ENCODE data around the gene POLDIP2.

POLDIP2 gene

DNA sequence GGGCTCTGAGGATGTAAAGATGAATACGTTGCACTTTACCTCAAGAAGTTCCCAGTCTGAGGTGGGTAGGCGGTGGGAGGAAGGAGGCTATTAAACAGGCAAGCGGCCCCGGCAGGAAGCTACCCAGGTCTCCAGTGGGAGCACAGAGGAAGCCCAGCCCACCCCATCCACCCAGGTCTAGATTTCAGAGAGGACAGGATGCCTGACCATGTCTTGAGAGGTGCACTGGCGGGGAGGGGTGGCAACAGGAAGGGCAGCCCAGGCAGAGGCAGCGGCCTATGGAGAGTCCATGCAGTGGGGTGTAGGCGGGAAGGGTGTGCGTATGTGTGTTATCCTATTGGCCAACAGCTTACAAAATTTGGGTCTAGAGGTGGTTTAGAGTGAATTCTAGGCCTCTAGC is 28.1 kb upstream of the POLDIP2 start:
- H3K79me1 ChIP-seq (ENCODE audit: low read length), result no peaks in the 10 kb centered on the region
- WGBS (ENCODE audit: extremely low coverage, insufficient coverage, insufficient read length), result no CpG with 5 or more reads among the region's 8 CpGs

DNA sequence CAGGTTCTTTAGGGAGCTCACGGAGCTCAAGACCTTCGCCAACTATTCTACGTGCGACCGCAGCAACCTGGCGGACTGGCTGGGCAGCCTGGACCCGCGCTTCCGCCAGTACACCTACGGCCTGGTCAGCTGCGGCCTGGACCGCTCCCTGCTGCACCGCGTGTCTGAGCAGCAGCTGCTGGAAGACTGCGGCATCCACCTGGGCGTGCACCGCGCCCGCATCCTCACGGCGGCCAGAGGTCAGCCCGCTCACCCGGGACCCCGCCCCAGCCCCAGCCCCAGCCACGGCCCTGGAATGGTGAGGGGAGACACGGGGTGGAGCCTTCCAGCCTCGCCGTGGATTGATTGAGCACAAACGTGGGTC is 27.7 kb upstream of the POLDIP2 start:
- no peak overlapping the region for H4K12ac ChIP-seq (ENCODE audit: low read depth, low read length)
- no peak overlapping the region for H2BK12ac ChIP-seq (ENCODE audit: low read length)
- no peak overlapping the region for H3K4ac ChIP-seq (ENCODE audit: low read depth, low read length)
- no peaks in the 10 kb centered on the region for H3K79me1 ChIP-seq (ENCODE audit: low read length)
- DNase-seq, result peak; percentile 82 to 84
- H4K8ac ChIP-seq (ENCODE audit: low read depth, low read length), result no peak overlapping the region
- no peak overlapping the region for H2BK5ac ChIP-seq (ENCODE audit: low read depth, low read length, poor library complexity)
- H3K79me2 ChIP-seq (ENCODE audit: control insufficient read depth, insufficient read depth, low read length, poor library complexity), result no peaks in the 10 kb centered on the region
- H2AFZ ChIP-seq (ENCODE audit: insufficient read depth, low read length, poor library complexity), result no peak overlapping the region
- H3K27me3 ChIP-seq (ENCODE audit: insufficient read depth, low read length), result peaks cover 21% of the 10 kb centered on the region
- H3K4me3 ChIP-seq (ENCODE audit: low read depth, low read length), result peak overlapping the region; percentile 15
- no peak overlapping the region for H3K9ac ChIP-seq (ENCODE audit: low read length)
- no peak overlapping the region for H2AK5ac ChIP-seq (ENCODE audit: low read length)
- no peak overlapping the region for H3K27ac ChIP-seq (ENCODE audit: low read depth, low read length)
- H3K36me3 ChIP-seq (ENCODE audit: control insufficient read depth in 1 of 2, insufficient read depth in 2 of 2, low read length in 2 of 2), result no peaks in the 10 kb centered on the region
- H3K9me3 ChIP-seq (ENCODE audit: insufficient read depth, low read depth, low read length), result peaks cover 3% of the 10 kb centered on the region
- no CpG with 5 or more reads among the region's 29 CpGs for WGBS (ENCODE audit: extremely low coverage, insufficient coverage, insufficient read length)
- H4K91ac ChIP-seq (ENCODE audit: low read depth, low read length), result no peak overlapping the region
- no peak overlapping the region for H3K14ac ChIP-seq (ENCODE audit: low read length)
- no peak overlapping the region for H3K23ac ChIP-seq (ENCODE audit: low read length)
- H3K4me1 ChIP-seq (ENCODE audit: control insufficient read depth in 1 of 2, insufficient read depth in 2 of 2, low read length in 2 of 2), result peaks cover 9 to 23% of the 10 kb centered on the region in 2 experiments
- H3K4me2 ChIP-seq (ENCODE audit: low read length), result peak overlapping the region; percentile 57
- no peak overlapping the region for H2BK120ac ChIP-seq (ENCODE audit: insufficient read depth, low read length, poor library complexity)
- no peak overlapping the region for H3K18ac ChIP-seq (ENCODE audit: low read length)

More for the DNA sequence above, 28.1 kb upstream of the POLDIP2 start:
- Histone ChIP-seq H4K91ac (ENCODE audit: low read depth, low read length) (no peak overlapping the region), H3K4me3 (ENCODE audit: low read depth, low read length) (no peak overlapping the region), H3K14ac (ENCODE audit: low read length) (no peak overlapping the region), H2BK12ac (ENCODE audit: low read length) (no peak overlapping the region), H3K36me3 (ENCODE audit: control insufficient read depth in 1 of 2, insufficient read depth in 2 of 2, low read length in 2 of 2) (no peaks in the 10 kb centered on the region), H3K18ac (ENCODE audit: low read length) (no peak overlapping the region), H2BK5ac (ENCODE audit: low read depth, low read length, poor library complexity) (no peak overlapping the region), H2AK5ac (ENCODE audit: low read length) (no peak overlapping the region), H3K9ac (ENCODE audit: low read length) (no peak overlapping the region), H3K4ac (ENCODE audit: low read depth, low read length) (no peak overlapping the region), H2AFZ (ENCODE audit: insufficient read depth, low read length, poor library complexity) (no peak overlapping the region), H3K79me2 (ENCODE audit: control insufficient read depth, insufficient read depth, low read length, poor library complexity) (no peaks in the 10 kb centered on the region), H4K8ac (ENCODE audit: low read depth, low read length) (no peak overlapping the region), H3K23ac (ENCODE audit: low read length) (no peak overlapping the region), H3K9me3 (ENCODE audit: insufficient read depth, low read depth, low read length) (peaks cover 3% of the 10 kb centered on the region), H3K27me3 (ENCODE audit: insufficient read depth, low read length) (peaks cover 21% of the 10 kb centered on the region), H2BK120ac (ENCODE audit: insufficient read depth, low read length, poor library complexity) (no peak overlapping the region), H3K4me2 (ENCODE audit: low read length) (no peak overlapping the region), H4K12ac (ENCODE audit: low read depth, low read length) (no peak overlapping the region), H3K27ac (ENCODE audit: low read depth, low read length) (no peak overlapping the region), H3K4me1 (ENCODE audit: control insufficient read depth in 1 of 2, insufficient read depth in 2 of 2, low read length in 2 of 2) (peaks cover 9 to 20% of the 10 kb centered on the region in 2 experiments)
- no peak for DNase-seq

DNA sequence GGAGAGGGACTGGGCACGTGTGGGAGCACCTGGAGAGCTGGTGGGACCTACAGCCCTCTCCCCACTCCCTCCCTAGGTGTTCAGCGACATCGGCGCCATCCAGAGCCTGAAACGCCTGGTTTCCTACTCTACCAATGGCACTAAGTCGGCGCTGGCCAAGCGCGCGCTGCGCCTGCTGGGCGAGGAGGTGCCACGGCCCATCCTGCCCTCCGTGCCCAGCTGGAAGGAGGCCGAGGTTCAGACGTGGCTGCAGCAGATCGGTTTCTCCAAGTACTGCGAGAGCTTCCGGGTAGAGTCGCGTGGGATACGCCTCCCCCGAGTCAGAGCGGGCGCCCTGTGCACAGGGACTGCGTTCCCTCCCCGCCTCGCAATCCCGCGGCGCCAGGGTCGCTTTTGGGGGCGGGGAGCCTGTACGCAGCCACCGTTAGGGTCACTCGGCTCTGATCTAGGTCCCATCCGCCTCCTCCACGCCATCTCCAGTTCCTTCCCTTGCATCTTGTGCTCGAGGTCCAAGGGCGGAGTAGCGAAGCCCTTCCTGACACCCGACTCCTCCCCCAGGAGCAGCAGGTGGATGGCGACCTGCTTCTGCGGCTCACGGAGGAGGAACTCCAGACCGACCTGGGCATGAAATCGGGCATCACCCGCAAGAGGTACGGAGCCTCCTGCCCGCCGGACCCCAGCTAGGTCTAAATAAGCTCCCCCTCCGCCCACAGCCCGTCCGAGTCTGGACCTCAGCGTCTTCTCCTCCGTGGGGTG is 27.1 kb upstream of the POLDIP2 start:
- H3K27ac ChIP-seq (ENCODE audit: low read depth, low read length), result no peak overlapping the region

DNA sequence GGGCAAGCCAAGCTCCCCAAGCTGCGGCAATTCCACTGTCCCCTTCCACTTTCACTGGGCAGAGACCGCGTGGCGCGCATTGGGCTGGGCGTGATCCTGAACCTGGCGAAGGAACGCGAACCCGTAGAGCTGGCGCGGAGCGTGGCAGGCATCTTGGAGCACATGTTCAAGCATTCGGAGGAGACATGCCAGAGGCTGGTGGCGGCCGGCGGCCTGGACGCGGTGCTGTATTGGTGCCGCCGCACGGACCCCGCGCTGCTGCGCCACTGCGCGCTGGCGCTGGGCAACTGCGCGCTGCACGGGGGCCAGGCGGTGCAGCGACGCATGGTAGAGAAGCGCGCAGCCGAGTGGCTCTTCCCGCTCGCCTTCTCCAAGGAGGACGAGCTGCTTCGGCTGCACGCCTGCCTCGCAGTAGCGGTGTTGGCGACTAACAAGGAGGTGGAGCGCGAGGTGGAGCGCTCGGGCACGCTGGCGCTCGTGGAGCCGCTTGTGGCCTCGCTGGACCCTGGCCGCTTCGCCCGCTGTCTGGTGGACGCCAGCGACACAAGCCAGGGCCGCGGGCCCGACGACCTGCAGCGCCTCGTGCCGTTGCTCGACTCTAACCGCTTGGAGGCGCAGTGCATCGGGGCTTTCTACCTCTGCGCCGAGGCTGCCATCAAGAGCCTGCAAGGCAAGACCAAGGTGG is 24.0 kb upstream of the POLDIP2 start:
- no CpG with 5 or more reads among the region's 72 CpGs for WGBS (ENCODE audit: extremely low coverage, insufficient coverage, insufficient read length)
- Histone ChIP-seq H3K79me2 (ENCODE audit: control insufficient read depth, insufficient read depth, low read length, poor library complexity) (no peaks in the 10 kb centered on the region), H2BK12ac (ENCODE audit: low read length) (peak overlapping the region; percentile 13), H3K36me3 (ENCODE audit: control insufficient read depth in 1 of 2, insufficient read depth in 2 of 2, low read length in 2 of 2) (no peaks in the 10 kb centered on the region), H3K14ac (ENCODE audit: low read length) (no peak overlapping the region), H3K4ac (ENCODE audit: low read depth, low read length) (no peak overlapping the region), H3K27me3 (ENCODE audit: insufficient read depth, low read length) (peaks cover 21% of the 10 kb centered on the region), H2BK120ac (ENCODE audit: insufficient read depth, low read length, poor library complexity) (no peak overlapping the region), H3K9ac (ENCODE audit: low read length) (no peak overlapping the region), H4K8ac (ENCODE audit: low read depth, low read length) (no peak overlapping the region), H4K91ac (ENCODE audit: low read depth, low read length) (no peak overlapping the region), H2BK5ac (ENCODE audit: low read depth, low read length, poor library complexity) (no peak overlapping the region), H3K27ac (ENCODE audit: low read depth, low read length) (no peak overlapping the region), H2AK5ac (ENCODE audit: low read length) (no peak overlapping the region), H4K12ac (ENCODE audit: low read depth, low read length) (no peak overlapping the region), H3K23ac (ENCODE audit: low read length) (no peak overlapping the region), H3K4me2 (ENCODE audit: low read length) (peak overlapping the region; percentile 46), H3K4me3 (ENCODE audit: low read depth, low read length) (no peak overlapping the region), H3K79me1 (ENCODE audit: low read length) (no peaks in the 10 kb centered on the region), H2AFZ (ENCODE audit: insufficient read depth, low read length, poor library complexity) (no peak overlapping the region), H3K4me1 (ENCODE audit: control insufficient read depth in 1 of 2, insufficient read depth in 2 of 2, low read length in 2 of 2) (peaks cover 9 to 25% of the 10 kb centered on the region in 2 experiments), H3K9me3 (ENCODE audit: insufficient read depth, low read depth, low read length) (peaks cover 3% of the 10 kb centered on the region), H3K18ac (ENCODE audit: low read length) (no peak overlapping the region)
- peak; percentile 39 to 64 for DNase-seq

More for the DNA sequence above, 27.1 kb upstream of the POLDIP2 start:
- Histone ChIP-seq H4K8ac (ENCODE audit: low read depth, low read length) (no peak overlapping the region), H2BK5ac (ENCODE audit: low read depth, low read length, poor library complexity) (no peak overlapping the region), H3K79me1 (ENCODE audit: low read length) (no peaks in the 10 kb centered on the region), H4K91ac (ENCODE audit: low read depth, low read length) (no peak overlapping the region), H3K27me3 (ENCODE audit: insufficient read depth, low read length) (peaks cover 21% of the 10 kb centered on the region), H4K12ac (ENCODE audit: low read depth, low read length) (no peak overlapping the region), H2AFZ (ENCODE audit: insufficient read depth, low read length, poor library complexity) (peak overlapping the region; percentile 38), H3K18ac (ENCODE audit: low read length) (no peak overlapping the region), H2AK5ac (ENCODE audit: low read length) (no peak overlapping the region), H3K4ac (ENCODE audit: low read depth, low read length) (no peak overlapping the region), H2BK12ac (ENCODE audit: low read length) (no peak overlapping the region), H3K14ac (ENCODE audit: low read length) (peak overlapping the region; percentile 24), H3K9me3 (ENCODE audit: insufficient read depth, low read depth, low read length) (peaks cover 3% of the 10 kb centered on the region), H3K9ac (ENCODE audit: low read length) (no peak overlapping the region), H3K4me2 (ENCODE audit: low read length) (peak overlapping the region; percentile 57), H3K79me2 (ENCODE audit: control insufficient read depth, insufficient read depth, low read length, poor library complexity) (no peaks in the 10 kb centered on the region), H3K23ac (ENCODE audit: low read length) (no peak overlapping the region), H3K36me3 (ENCODE audit: control insufficient read depth in 1 of 2, insufficient read depth in 2 of 2, low read length in 2 of 2) (no peaks in the 10 kb centered on the region), H3K4me1 (ENCODE audit: control insufficient read depth in 1 of 2, insufficient read depth in 2 of 2, low read length in 2 of 2) (peaks cover 9 to 25% of the 10 kb centered on the region in 2 experiments), H2BK120ac (ENCODE audit: insufficient read depth, low read length, poor library complexity) (no peak overlapping the region), H3K4me3 (ENCODE audit: low read depth, low read length) (peak overlapping the region; percentile 15)
- no CpG with 5 or more reads among the region's 56 CpGs for WGBS (ENCODE audit: extremely low coverage, insufficient coverage, insufficient read length)
- peak; percentile 27 to 56 for DNase-seq

All from trophoblast cell (in vitro differentiated cells and primary cell).